HG03378 (cell line): ENCODE data around the gene AOC2.
"Not testable (repeated sequence)": the region's sequence is repeated elsewhere in the genome, so short reads cannot be mapped to it uniquely, and the experiment has no call there.

Experiments used
- ATAC-seq: cut with Tn5 transposase; IDR thresholded peaks from one replicate; pipeline ENCODE4 v1.9.1; 2021; ENCODE audit warnings: mild to moderate bottlenecking, moderate library complexity; ENCODE audit not compliant: unreplicated experiment

Gene AOC2

GRCh38 chr17:42853004-42853403 lies 8.6 kb downstream of the AOC2 start:
- no peak for ATAC-seq

GRCh38 chr17:42853597-42853967 lies 9.2 kb downstream of the AOC2 start:
- ATAC-seq = no peak

- no peak for ATAC-seq
Observed at GRCh38 chr17:42853968-42854790, 9.8 kb downstream of the AOC2 start.

- no peak for ATAC-seq
Observed at GRCh38 chr17:42855048-42855596, 10.7 kb downstream of the AOC2 start.

- not testable (repeated sequence) for ATAC-seq
Observed at GRCh38 chr17:42856093-42856492, 11.7 kb downstream of the AOC2 start.

- ATAC-seq = not testable (repeated sequence)
Observed at GRCh38 chr17:42856516-42856915, 12.1 kb downstream of the AOC2 start.

- no peak for ATAC-seq
Observed at GRCh38 chr17:42857389-42857788, 13.0 kb downstream of the AOC2 start.

GRCh38 chr17:42865638-42866094 lies 21.3 kb downstream of the AOC2 start:
- ATAC-seq = no peak

- ATAC-seq = no peak
Observed at GRCh38 chr17:42866216-42866615, 21.8 kb downstream of the AOC2 start.

- ATAC-seq = no peak
Observed at GRCh38 chr17:42866631-42867575, 22.5 kb downstream of the AOC2 start.

GRCh38 chr17:42867694-42868261 lies 23.4 kb downstream of the AOC2 start:
- ATAC-seq = not testable (repeated sequence)

GRCh38 chr17:42868338-42868737 lies 24.0 kb downstream of the AOC2 start:
- no peak for ATAC-seq

GRCh38 chr17:42871647-42872046 lies 27.3 kb downstream of the AOC2 start:
- ATAC-seq = no peak

- no peak for ATAC-seq
Observed at GRCh38 chr17:42872251-42872965, 28.0 kb downstream of the AOC2 start.

- ATAC-seq = no peak
Observed at GRCh38 chr17:42873315-42873714, 28.9 kb downstream of the AOC2 start.

- ATAC-seq = not testable (repeated sequence)
Observed at GRCh38 chr17:42873932-42874695, 29.7 kb downstream of the AOC2 start.

- no peak for ATAC-seq
Observed at GRCh38 chr17:42877037-42877436, 32.7 kb downstream of the AOC2 start.

- no peak for ATAC-seq
Observed at GRCh38 chr17:42878123-42878880, 33.9 kb downstream of the AOC2 start.
